ENCODE results near the gene POMT2. TPM values are rescaled to one million over a fixed set of nuclear protein-coding genes. Genes with fewer than 3 reads are reported as not detected.

The POMT2 gene
- total and polyA plus RNA-seq, 9 donors, result 6.7 to 35.3 (median 16.1) TPM

GRCh38 chr14:77271113-77271710 lies 49.5 kb downstream of the POMT2 start, which contains the start of gene NGB:
NGB (minus strand) TSS chr14:77271206; CDS start chr14:77270937, 269 bp downstream.
- Histone ChIP-seq H3K9me3 (peaks cover 0 to 12% of the 10 kb centered on the region in 2 donors), H3K27ac (no peak within 1 kb of the TSS), H3K4me3 (no peak within 1 kb of the TSS), H3K27me3 (no peaks in the 10 kb centered on the region), H3K4me1 (ENCODE audit: insufficient read depth) (no peaks in the 10 kb centered on the region), H3K36me3 (no peaks in the 10 kb centered on the region)
- intact Hi-C loops (cut with DNase I), result no loop called here
- WGBS, 3 donors, result 13 to 32% (median 28%) methylated on average over 11 to 38 of the region's 38 CpGs
- TF ChIP-seq EP300 (IDR thresholded peaks at IDR 0.05), result no peak
- TF ChIP-seq CTCF (IDR thresholded peaks at IDR 0.05), result no peak
- TF ChIP-seq POLR2A (IDR thresholded peaks at IDR 0.05), result no peak
- DNase-seq, result no peak

GRCh38 chr14:77270361-77271112 lies 50.1 kb downstream of the POMT2 start:
- WGBS, 3 donors, result 1 to 3% (median 2%) methylated on average over 36 to 83 of the region's 84 CpGs
- no peak overlapping the region for H3K4me3 ChIP-seq

GRCh38 chr14:77268989-77269600 lies 51.6 kb downstream of the POMT2 start:
- Histone ChIP-seq H3K9me3 (peaks cover 0 to 12% of the 10 kb centered on the region in 2 donors), H3K4me3 (no peak overlapping the region), H3K27me3 (no peaks in the 10 kb centered on the region), H3K4me1 (ENCODE audit: insufficient read depth) (no peaks in the 10 kb centered on the region), H3K36me3 (no peaks in the 10 kb centered on the region), H3K27ac (no peak overlapping the region)
- DNase-seq, result no peak
- TF ChIP-seq EP300 (IDR thresholded peaks at IDR 0.05) (no peak), POLR2A (IDR thresholded peaks at IDR 0.05) (no peak), CTCF (IDR thresholded peaks at IDR 0.05) (no peak)
- intact Hi-C loops (cut with DNase I), result no loop called here
- 33 to 45% (median 35%) methylated on average over 4 to 8 of the region's 8 CpGs for WGBS, 3 donors

More at GRCh38 chr14:77270361-77271112, 50.1 kb downstream of the POMT2 start:
- no peaks in the 10 kb centered on the region for H3K27me3 ChIP-seq
- TF ChIP-seq EP300 (IDR thresholded peaks at IDR 0.05) (no peak), POLR2A (IDR thresholded peaks at IDR 0.05) (no peak), CTCF (IDR thresholded peaks at IDR 0.05) (no peak)
- H3K9me3 ChIP-seq, result peaks cover 0 to 12% of the 10 kb centered on the region in 2 donors
- intact Hi-C loops (cut with DNase I), result no loop called here
- no peaks in the 10 kb centered on the region for H3K4me1 ChIP-seq (ENCODE audit: insufficient read depth)
- no peak for DNase-seq
- no peaks in the 10 kb centered on the region for H3K36me3 ChIP-seq
- no peak overlapping the region for H3K27ac ChIP-seq

- no peak overlapping the region for H3K4me3 ChIP-seq
- no peak for DNase-seq
- no peaks in the 10 kb centered on the region for H3K27me3 ChIP-seq
- H3K9me3 ChIP-seq, result peaks cover 0 to 12% of the 10 kb centered on the region in 2 donors
- WGBS, 3 donors, result 78 to 85% (median 81%) methylated on average over 5 of the region's 5 CpGs
- intact Hi-C loops (cut with DNase I), result no loop called here
- H3K27ac ChIP-seq, result no peak overlapping the region
- H3K4me1 ChIP-seq (ENCODE audit: insufficient read depth), result no peaks in the 10 kb centered on the region
- H3K36me3 ChIP-seq, result no peaks in the 10 kb centered on the region
- no peak for TF ChIP-seq EP300 (IDR thresholded peaks at IDR 0.05)
- TF ChIP-seq POLR2A (IDR thresholded peaks at IDR 0.05), result no peak
- TF ChIP-seq CTCF (IDR thresholded peaks at IDR 0.05), result no peak
Observed at GRCh38 chr14:77267937-77268699, 52.6 kb downstream of the POMT2 start.
